HG03135 (cell line): ENCODE measurements around the gene CPEB2.

ENCODE experiments used
- ATAC-seq: cut with Tn5 transposase; IDR thresholded peaks from one replicate; pipeline ENCODE4 v1.9.1; 2021; ENCODE audit warnings: mild to moderate bottlenecking, moderate library complexity; ENCODE audit not compliant: unreplicated experiment

Gene CPEB2

GRCh38 chr4:15007201-15007600 lies 4.9 kb downstream of the CPEB2 start:
- no peak for ATAC-seq

GRCh38 chr4:15010038-15010585 lies 7.8 kb downstream of the CPEB2 start:
- no peak for ATAC-seq

GRCh38 chr4:15011166-15011565 lies 8.9 kb downstream of the CPEB2 start:
- ATAC-seq, result no peak

GRCh38 chr4:15012017-15012788 lies 9.9 kb downstream of the CPEB2 start:
- no peak for ATAC-seq

GRCh38 chr4:15013585-15013984 lies 11.3 kb downstream of the CPEB2 start:
- ATAC-seq, result no peak

- ATAC-seq, result no peak
These were observed 12.9 kb downstream of the CPEB2 start for GRCh38 chr4:15015170-15015569.

- ATAC-seq, result no peak
These were observed 16.1 kb downstream of the CPEB2 start for GRCh38 chr4:15018361-15018760.

GRCh38 chr4:15020502-15021286 lies 18.4 kb downstream of the CPEB2 start:
- ATAC-seq, result no peak

GRCh38 chr4:15021311-15021710 lies 19.0 kb downstream of the CPEB2 start:
- ATAC-seq, result no peak

GRCh38 chr4:15021946-15022345 lies 19.7 kb downstream of the CPEB2 start:
- no peak for ATAC-seq

- ATAC-seq, result no peak
These were observed 22.1 kb downstream of the CPEB2 start for GRCh38 chr4:15024386-15024785.

GRCh38 chr4:15025693-15026092 lies 23.4 kb downstream of the CPEB2 start:
- ATAC-seq, result no peak

GRCh38 chr4:15027921-15028435 lies 25.7 kb downstream of the CPEB2 start:
- no peak for ATAC-seq

- ATAC-seq, result no peak
These were observed 28.9 kb downstream of the CPEB2 start for GRCh38 chr4:15031197-15031596.

- no peak for ATAC-seq
These were observed 29.9 kb downstream of the CPEB2 start for GRCh38 chr4:15031993-15032675.

- no peak for ATAC-seq
These were observed 31.9 kb downstream of the CPEB2 start for GRCh38 chr4:15034071-15034764.

GRCh38 chr4:15035159-15035558 lies 32.9 kb downstream of the CPEB2 start:
- ATAC-seq, result no peak

- no peak for ATAC-seq
These were observed 35.8 kb downstream of the CPEB2 start for GRCh38 chr4:15037923-15038541.

GRCh38 chr4:15040916-15041463 lies 38.7 kb downstream of the CPEB2 start:
- no peak for ATAC-seq
